Chondrocyte (in vitro differentiated cells): Measurements from ENCODE around the gene LONP2. TPM values are rescaled to one million over a fixed set of nuclear protein-coding genes. Genes with fewer than 3 reads are reported as not detected.

Source experiments
- DNase-seq: peaks from one replicate; pipeline ENCODE4 v3.0.0; 2021; ENCODE audit warnings: mixed read lengths, low spot score
- H3K27ac Mint-ChIP-seq: one replicate; pipeline ENCODE4 v1.8.0; 2021; ENCODE audit warnings: mild to moderate bottlenecking, moderate library complexity, mixed read lengths; ENCODE audit not compliant: unreplicated experiment
- H3K27me3 Mint-ChIP-seq: 2 replicates; pipeline ENCODE4 v1.8.0; 2021; ENCODE audit warnings: low read depth, mixed read lengths
- H3K36me3 Mint-ChIP-seq: 2 replicates; pipeline ENCODE4 v1.8.0; 2021; ENCODE audit warnings: low read depth, mixed read lengths
- H3K4me1 Mint-ChIP-seq: 2 replicates; pipeline ENCODE4 v1.8.0; 2021; ENCODE audit warnings: low read depth, mild to moderate bottlenecking, mixed read lengths
- H3K4me3 Mint-ChIP-seq: one replicate; pipeline ENCODE4 v1.8.0; 2021; ENCODE audit warnings: mild to moderate bottlenecking, moderate library complexity, mixed read lengths; ENCODE audit not compliant: unreplicated experiment
- H3K9me3 Mint-ChIP-seq: 2 replicates; pipeline ENCODE4 v1.8.0; 2021; ENCODE audit warnings: low read depth, mixed read lengths
- total RNA-seq: library from RNA; stranded (reverse); gene quantifications from 3 replicates; pipeline ENCODE4 v1.2.1, GENCODE V29; 2021
- TF ChIP-seq, protein P1 (sequence below): fragments of 200-600 bp; sonication (generic); IDR thresholded peaks from 2 replicates; pipeline ENCODE4 v1.5.0; 2021; ENCODE audit warnings: antibody characterized with exemption, mild to moderate bottlenecking, moderate library complexity

Gene LONP2
- total RNA-seq, 1 donor from 2014 or later, result 53.1 TPM

DNA sequence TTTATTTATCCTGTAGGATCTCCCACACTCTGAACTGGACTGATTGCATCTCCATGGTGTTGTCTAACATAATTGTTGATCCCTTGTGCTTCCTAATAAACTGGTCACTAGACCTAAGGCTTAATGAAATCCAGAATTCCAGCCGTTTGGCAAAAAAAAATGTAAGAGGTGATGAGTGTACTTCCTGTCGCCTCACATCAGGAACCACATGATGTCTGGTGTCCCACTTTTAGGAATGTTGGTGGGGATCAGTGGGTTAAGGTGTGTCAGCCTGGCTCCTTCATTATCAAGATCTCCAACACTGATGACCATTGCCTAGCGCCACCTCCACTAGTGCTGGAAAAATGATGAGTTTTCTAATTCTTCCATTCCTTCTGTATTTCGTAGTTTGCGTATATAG is 18.6 kb upstream of the LONP2 start:
- Mint-ChIP-seq H3K4me3 (no peak overlapping the region), H3K36me3 (peaks cover 5% of the 10 kb centered on the region), H3K27ac (no peak overlapping the region), H3K27me3 (peaks cover 6% of the 10 kb centered on the region), H3K4me1 (peaks cover 6% of the 10 kb centered on the region), H3K9me3 (no peaks in the 10 kb centered on the region)
- TF ChIP-seq, protein P1, sequence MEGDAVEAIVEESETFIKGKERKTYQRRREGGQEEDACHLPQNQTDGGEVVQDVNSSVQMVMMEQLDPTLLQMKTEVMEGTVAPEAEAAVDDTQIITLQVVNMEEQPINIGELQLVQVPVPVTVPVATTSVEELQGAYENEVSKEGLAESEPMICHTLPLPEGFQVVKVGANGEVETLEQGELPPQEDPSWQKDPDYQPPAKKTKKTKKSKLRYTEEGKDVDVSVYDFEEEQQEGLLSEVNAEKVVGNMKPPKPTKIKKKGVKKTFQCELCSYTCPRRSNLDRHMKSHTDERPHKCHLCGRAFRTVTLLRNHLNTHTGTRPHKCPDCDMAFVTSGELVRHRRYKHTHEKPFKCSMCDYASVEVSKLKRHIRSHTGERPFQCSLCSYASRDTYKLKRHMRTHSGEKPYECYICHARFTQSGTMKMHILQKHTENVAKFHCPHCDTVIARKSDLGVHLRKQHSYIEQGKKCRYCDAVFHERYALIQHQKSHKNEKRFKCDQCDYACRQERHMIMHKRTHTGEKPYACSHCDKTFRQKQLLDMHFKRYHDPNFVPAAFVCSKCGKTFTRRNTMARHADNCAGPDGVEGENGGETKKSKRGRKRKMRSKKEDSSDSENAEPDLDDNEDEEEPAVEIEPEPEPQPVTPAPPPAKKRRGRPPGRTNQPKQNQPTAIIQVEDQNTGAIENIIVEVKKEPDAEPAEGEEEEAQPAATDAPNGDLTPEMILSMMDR, result no peak
- DNase-seq, result no peak

DNA sequence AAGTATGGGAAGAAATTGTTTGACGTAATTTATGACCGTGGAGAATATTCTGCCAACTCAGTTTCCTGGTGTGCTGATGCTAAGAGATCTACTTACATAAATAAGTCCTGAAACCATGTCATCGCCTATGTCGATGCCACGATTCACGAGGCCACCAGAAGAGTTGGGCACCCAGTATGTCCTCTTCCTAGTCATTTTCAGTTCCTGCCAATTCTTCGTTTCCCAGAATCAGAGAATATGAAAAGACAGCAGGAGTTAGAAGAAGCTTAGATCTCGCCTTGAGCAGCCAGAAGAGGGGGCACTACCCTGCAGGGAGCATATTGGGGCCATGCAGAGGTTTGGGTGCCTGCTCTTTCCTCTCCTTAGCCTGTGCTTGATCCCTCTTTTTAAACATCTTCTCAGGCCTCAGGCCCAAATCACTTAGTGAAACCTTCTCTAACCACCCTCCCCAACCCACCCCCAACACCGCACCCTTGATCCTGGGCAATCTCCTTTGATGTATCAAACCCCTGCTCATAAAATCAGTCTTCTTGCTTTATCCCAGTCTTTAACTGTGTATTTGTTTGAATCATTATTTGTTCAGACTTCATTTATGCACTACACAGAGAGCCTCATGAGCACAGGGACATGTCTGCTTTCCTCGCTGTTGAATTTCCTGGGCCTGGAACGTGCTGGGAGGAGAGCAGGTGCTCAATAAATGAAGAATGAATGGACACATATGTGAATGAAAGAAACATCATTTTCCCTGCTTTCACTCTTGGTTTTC is 12.2 kb upstream of the LONP2 start:
- DNase-seq, result no peak
- H3K27ac Mint-ChIP-seq, result no peak overlapping the region
- H3K4me3 Mint-ChIP-seq, result no peak overlapping the region
- H3K36me3 Mint-ChIP-seq, result peaks cover 4% of the 10 kb centered on the region
- no peaks in the 10 kb centered on the region for H3K9me3 Mint-ChIP-seq
- TF ChIP-seq, protein P1, result peak; percentile 79
- peaks cover 9% of the 10 kb centered on the region for H3K27me3 Mint-ChIP-seq
- H3K4me1 Mint-ChIP-seq, result peaks cover 6% of the 10 kb centered on the region

DNA sequence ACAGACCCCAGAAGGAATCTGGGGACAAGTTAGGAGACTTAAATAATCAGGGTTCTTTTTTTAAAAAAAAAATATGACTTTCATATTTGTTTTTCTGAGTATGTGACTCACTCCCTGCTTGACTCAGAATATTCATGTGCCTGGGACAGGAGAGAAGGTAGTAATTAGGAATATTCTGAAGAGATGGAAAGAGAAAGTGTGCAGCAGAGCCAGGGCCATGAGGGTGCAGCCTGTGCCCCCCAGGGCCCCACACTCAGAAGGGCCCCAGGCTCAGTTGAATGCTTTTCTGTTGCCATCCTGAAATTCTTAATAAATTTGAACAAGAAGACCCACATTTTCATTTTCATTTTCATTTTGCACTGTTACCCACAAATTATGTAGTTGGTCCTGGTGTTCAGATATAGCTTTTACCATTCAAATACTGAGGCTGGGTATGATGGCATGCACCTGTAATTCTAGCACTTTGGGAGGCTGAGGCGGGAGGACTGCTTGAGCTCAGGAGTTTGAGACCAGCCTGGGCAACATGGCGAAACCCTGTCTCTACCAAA is 11.5 kb upstream of the LONP2 start:
- peaks cover 4% of the 10 kb centered on the region for H3K36me3 Mint-ChIP-seq
- no peak overlapping the region for H3K27ac Mint-ChIP-seq
- H3K9me3 Mint-ChIP-seq, result no peaks in the 10 kb centered on the region
- DNase-seq, result no peak
- H3K27me3 Mint-ChIP-seq, result peaks cover 9% of the 10 kb centered on the region
- no peak overlapping the region for H3K4me3 Mint-ChIP-seq
- H3K4me1 Mint-ChIP-seq, result peaks cover 6% of the 10 kb centered on the region
- TF ChIP-seq, protein P1, result no peak

DNA sequence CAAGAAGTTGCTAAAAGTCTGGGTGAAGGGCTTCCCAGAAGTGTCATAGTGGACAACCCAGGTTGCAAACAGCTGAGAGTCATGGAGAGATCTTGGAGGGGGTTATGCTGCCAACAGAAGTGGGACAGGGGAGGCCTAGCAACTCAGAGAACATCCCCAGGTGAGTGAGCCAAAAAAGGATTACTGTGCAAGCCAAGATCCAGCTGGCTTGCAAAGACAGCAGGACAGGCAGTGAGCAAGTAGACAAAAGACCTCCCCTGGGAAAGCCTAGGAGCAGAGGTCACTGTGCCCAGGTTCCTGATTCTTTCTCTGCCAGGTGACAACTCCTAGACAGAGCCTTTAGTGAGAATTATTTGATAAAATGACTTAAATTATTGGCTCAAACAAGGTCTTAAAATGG is 9.5 kb upstream of the LONP2 start:
- Mint-ChIP-seq H3K27ac (no peak overlapping the region), H3K36me3 (peaks cover 4% of the 10 kb centered on the region), H3K4me1 (peaks cover 6% of the 10 kb centered on the region), H3K27me3 (peaks cover 9% of the 10 kb centered on the region), H3K4me3 (no peak overlapping the region), H3K9me3 (no peaks in the 10 kb centered on the region)
- TF ChIP-seq, protein P1, result no peak
- no peak for DNase-seq

DNA sequence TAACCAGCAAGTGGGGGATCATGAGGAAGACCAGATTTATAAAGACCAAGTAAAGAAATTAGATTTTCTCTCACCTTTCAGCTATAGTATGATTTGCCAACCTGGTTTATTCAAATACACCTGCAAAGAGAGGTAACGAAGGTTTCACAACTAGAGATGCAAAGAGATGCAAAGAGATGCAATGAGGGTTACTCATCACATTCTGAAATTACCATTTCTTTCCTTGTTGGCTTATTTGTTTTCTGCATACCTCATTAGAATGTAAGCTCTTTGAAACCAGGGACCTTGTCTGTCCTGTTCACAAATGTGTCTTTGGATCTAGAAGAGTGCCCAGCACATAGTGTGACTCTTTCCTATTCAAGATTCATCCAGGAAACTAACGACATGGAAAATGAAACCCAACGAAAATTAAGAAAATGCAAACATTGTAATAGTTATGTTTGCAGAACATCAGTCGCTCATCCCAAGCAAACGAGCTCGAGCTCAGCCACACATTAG is 9.0 kb upstream of the LONP2 start:
- TF ChIP-seq, protein P1, result no peak
- Mint-ChIP-seq H3K27me3 (peaks cover 4% of the 10 kb centered on the region), H3K4me3 (no peak overlapping the region), H3K9me3 (peaks cover 4% of the 10 kb centered on the region), H3K4me1 (peaks cover 6% of the 10 kb centered on the region), H3K36me3 (peaks cover under 1% of the 10 kb centered on the region), H3K27ac (no peak overlapping the region)
- DNase-seq, result no peak
